B cell (primary cell): ENCODE results near the gene CZIB. TPM values are rescaled to one million over a fixed set of nuclear protein-coding genes. Genes with fewer than 3 reads are reported as not detected.

Experiments used
- ATAC-seq: fragments of 200-7000 bp; cut with Tn5 transposase; one replicate; pipeline ENCODE4 v1.10.0; 2021; ENCODE audit warnings: low read depth, mild to moderate bottlenecking, moderate number of reproducible peaks, moderate library complexity
- CTCF ChIA-PET: fragments of 350-600 bp; sonication (Branson Sonifier 250); formaldehyde crosslinking; loops from one replicate; lab custom pipeline; 2021; ENCODE audit warnings: antibody characterized with exemption, inconsistent platforms; lab: Charles Lee
- POLR2A ChIA-PET: fragments of 350-600 bp; sonication (Branson Sonifier 250); formaldehyde crosslinking; loops from one replicate; lab custom pipeline; 2021; ENCODE audit warnings: antibody characterized with exemption; lab: Charles Lee
- DNase-seq: peaks from one replicate; pipeline ENCODE4 v3.0.0; 2013
- H2AFZ ChIP-seq: 2 replicates; pipeline ENCODE4 v1.6.1; 2012; ENCODE audit warnings: mild to moderate bottlenecking, low read depth, low read length; ENCODE audit not compliant: insufficient read depth, poor library complexity, severe bottlenecking
- H3K27ac ChIP-seq, 2 donors: 1 replicate in 1 of 2; 2 replicates in 1 of 2; pipeline ENCODE4 v1.5.1; 2012 to 2013; ENCODE audit warnings: low read length in 2 of 2, mild to moderate bottlenecking in 2 of 2, moderate library complexity in 1 of 2
- H3K27me3 ChIP-seq, 4 experiments: fragments of 200-600 bp in 1 of 4; sonication (generic) in 1 of 4; replicated peaks in 1 of 4; 1 replicate in 2 of 4; 2 replicates in 2 of 4; pipeline versions ENCODE4 v1.6.1 to v1.7.0; 2013 to 2016; ENCODE audit warnings: low read length in 3 of 4, mild to moderate bottlenecking in 2 of 4, mixed read lengths in 1 of 4, moderate library complexity in 1 of 4; ENCODE audit not compliant: insufficient read depth in 4 of 4, control insufficient read depth in 3 of 4; ENCODE audit errors: control extremely low read depth in 1 of 4
- H3K36me3 ChIP-seq, 2 experiments: replicated peaks in 1 of 2; 1 replicate in 1 of 2; 2 replicates in 1 of 2; pipeline versions ENCODE4 v1.6.1 to v1.7.1; 2013; ENCODE audit warnings: low read length in 1 of 2; ENCODE audit not compliant: insufficient read depth in 2 of 2, control insufficient read depth in 1 of 2; ENCODE audit errors: control extremely low read depth in 1 of 2, extremely low read depth in 1 of 2
- H3K4me1 ChIP-seq, 2 donors: fragments of 200-600 bp in 1 of 2; sonication (generic) in 1 of 2; 1 replicate in 1 of 2; 2 replicates in 1 of 2; pipeline versions ENCODE4 v1.5.1 to v1.6.1; 2013 to 2017; ENCODE audit warnings: low read length in 2 of 2; ENCODE audit not compliant: control insufficient read depth in 2 of 2, insufficient read depth in 2 of 2
- H3K4me2 ChIP-seq: replicated peaks from 2 replicates; pipeline ENCODE3; 2012; ENCODE audit warnings: mild to moderate bottlenecking, low read depth, low read length; ENCODE audit not compliant: poor library complexity, severe bottlenecking
- H3K4me3 ChIP-seq, 5 experiments: fragments of 200-600 bp in 1 of 5; sonication (generic) in 1 of 5; 1 replicate in 3 of 5; 2 replicates in 2 of 5; pipeline versions ENCODE4 v1.5.1 to v1.7.0; 2011 to 2016; ENCODE audit warnings: low read length in 4 of 5, mild to moderate bottlenecking in 4 of 5, low read depth in 2 of 5, control low read depth in 1 of 5, moderate library complexity in 1 of 5; ENCODE audit not compliant: insufficient read depth in 1 of 5; ENCODE audit errors: control extremely low read depth in 1 of 5, extremely low read depth in 1 of 5
- H3K79me2 ChIP-seq: fragments of 200-600 bp; sonication (generic); one replicate; pipeline ENCODE4 v1.6.0; 2016; ENCODE audit warnings: low read length; ENCODE audit not compliant: control insufficient read depth, insufficient read depth
- H3K9ac ChIP-seq: fragments of 200-600 bp; sonication (generic); 2 replicates; pipeline ENCODE4 v1.6.1; 2017; ENCODE audit warnings: mild to moderate bottlenecking, low read length, moderate library complexity
- H3K9me3 ChIP-seq, 3 donors: one replicate each; pipeline versions ENCODE4 v1.6.1 to v1.7.1; 2013; ENCODE audit warnings: low read length in 2 of 3; ENCODE audit not compliant: control insufficient read depth in 2 of 3, insufficient read depth in 1 of 3; ENCODE audit errors: control extremely low read depth in 1 of 3
- H4K20me1 ChIP-seq: 2 replicates; pipeline ENCODE4 v1.6.0; 2012; ENCODE audit warnings: mild to moderate bottlenecking, low read length; ENCODE audit not compliant: insufficient read depth, control insufficient read depth, poor library complexity, severe bottlenecking
- H3K27ac Mint-ChIP-seq: one replicate; pipeline ENCODE4 v1.8.0; 2021; ENCODE audit warnings: mixed read lengths
- H3K27me3 Mint-ChIP-seq: one replicate; pipeline ENCODE4 v1.8.0; 2021; ENCODE audit warnings: mixed read lengths
- H3K4me1 Mint-ChIP-seq: one replicate; pipeline ENCODE4 v1.8.0; 2021; ENCODE audit warnings: mixed read lengths
- H3K4me3 Mint-ChIP-seq: one replicate; pipeline ENCODE4 v1.8.0; 2021; ENCODE audit warnings: mixed read lengths
- H3K9me3 Mint-ChIP-seq: one replicate; pipeline ENCODE4 v1.8.0; 2022; ENCODE audit warnings: mixed read lengths; ENCODE audit not compliant: insufficient read depth
- EZH2 ChIP-seq: IDR thresholded peaks from 2 replicates; pipeline ENCODE4 v1.6.1; 2012; ENCODE audit warnings: borderline replicate concordance, low read depth, mild to moderate bottlenecking, moderate library complexity, low read length; ENCODE audit not compliant: insufficient read depth, poor library complexity, severe bottlenecking
- WGBS: methylation state at CpG from one replicate; pipeline ENCODE4 v1.1.5; 2013; ENCODE audit warnings: missing lambda C conversion rate; ENCODE audit not compliant: insufficient coverage; 5-methylcytosine and 5-hydroxymethylcytosine counted together
- intact Hi-C: fragments of 100-400 bp; cut with micrococcal nuclease; formaldehyde crosslinking; loops from one replicate; pipeline ENCODE4 v1.10.0; 2022
- polyA plus RNA-seq: library from polyadenylated mRNA; depleted of rRNA; stranded (reverse); fragments of >200 nt; gene quantifications from 2 replicates; pipeline ENCODE4 v1.2.3, GENCODE V29; 2012
- total RNA-seq, 2 donors: library from RNA; stranded (reverse); fragments of 120-200 nt in 1 of 2; gene quantifications; 1 replicate in 1 of 2; 2 replicates in 1 of 2; pipeline versions ENCODE4 v1.2.3 to v1.2.4, GENCODE V29; 2013 to 2022
- TF ChIP-seq, protein P1 (sequence below): fragments of 200-600 bp; IDR thresholded peaks from one replicate; pipeline ENCODE4 v1.8.0; 2022; ENCODE audit warnings: antibody characterized with exemption, mild to moderate bottlenecking

Gene CZIB
- total and polyA plus RNA-seq, 2 donors (not counting 1 experiment from before 2014, with no cell fraction given), result 47.9 to 62.0 TPM

GRCh38 chr1:53255031-53255430, 34.6 kb upstream of the CZIB start:
- no peak overlapping the region for H3K4me3 Mint-ChIP-seq
- Histone ChIP-seq H3K4me1 (peaks cover 3 to 7% of the 10 kb centered on the region in 2 donors), H3K9ac (no peak overlapping the region), H3K27me3 (no peaks in the 10 kb centered on the region), H3K4me3 (no peak overlapping the region), H3K36me3 (peaks cover 3% of the 10 kb centered on the region in 2 experiments), H3K27ac (no peak overlapping the region), H3K79me2 (no peaks in the 10 kb centered on the region), H2AFZ (no peak overlapping the region), H4K20me1 (no peaks in the 10 kb centered on the region), H3K4me2 (no peak overlapping the region), H3K9me3 (no peaks in the 10 kb centered on the region)
- ChIA-PET POLR2A (no interaction called here), CTCF (no interaction called here)
- no peak for DNase-seq
- intact Hi-C loops, result no loop called here
- H3K27ac Mint-ChIP-seq, result no peak overlapping the region
- TF ChIP-seq, protein P1, sequence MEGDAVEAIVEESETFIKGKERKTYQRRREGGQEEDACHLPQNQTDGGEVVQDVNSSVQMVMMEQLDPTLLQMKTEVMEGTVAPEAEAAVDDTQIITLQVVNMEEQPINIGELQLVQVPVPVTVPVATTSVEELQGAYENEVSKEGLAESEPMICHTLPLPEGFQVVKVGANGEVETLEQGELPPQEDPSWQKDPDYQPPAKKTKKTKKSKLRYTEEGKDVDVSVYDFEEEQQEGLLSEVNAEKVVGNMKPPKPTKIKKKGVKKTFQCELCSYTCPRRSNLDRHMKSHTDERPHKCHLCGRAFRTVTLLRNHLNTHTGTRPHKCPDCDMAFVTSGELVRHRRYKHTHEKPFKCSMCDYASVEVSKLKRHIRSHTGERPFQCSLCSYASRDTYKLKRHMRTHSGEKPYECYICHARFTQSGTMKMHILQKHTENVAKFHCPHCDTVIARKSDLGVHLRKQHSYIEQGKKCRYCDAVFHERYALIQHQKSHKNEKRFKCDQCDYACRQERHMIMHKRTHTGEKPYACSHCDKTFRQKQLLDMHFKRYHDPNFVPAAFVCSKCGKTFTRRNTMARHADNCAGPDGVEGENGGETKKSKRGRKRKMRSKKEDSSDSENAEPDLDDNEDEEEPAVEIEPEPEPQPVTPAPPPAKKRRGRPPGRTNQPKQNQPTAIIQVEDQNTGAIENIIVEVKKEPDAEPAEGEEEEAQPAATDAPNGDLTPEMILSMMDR, result no peak
- TF ChIP-seq EZH2, result no peak
- H3K9me3 Mint-ChIP-seq, result no peaks in the 10 kb centered on the region
- no peak for ATAC-seq
- H3K27me3 Mint-ChIP-seq, result no peaks in the 10 kb centered on the region
- peaks cover 4% of the 10 kb centered on the region for H3K4me1 Mint-ChIP-seq
- WGBS, result 95% methylated on average over 4 of the region's 4 CpGs

DNA sequence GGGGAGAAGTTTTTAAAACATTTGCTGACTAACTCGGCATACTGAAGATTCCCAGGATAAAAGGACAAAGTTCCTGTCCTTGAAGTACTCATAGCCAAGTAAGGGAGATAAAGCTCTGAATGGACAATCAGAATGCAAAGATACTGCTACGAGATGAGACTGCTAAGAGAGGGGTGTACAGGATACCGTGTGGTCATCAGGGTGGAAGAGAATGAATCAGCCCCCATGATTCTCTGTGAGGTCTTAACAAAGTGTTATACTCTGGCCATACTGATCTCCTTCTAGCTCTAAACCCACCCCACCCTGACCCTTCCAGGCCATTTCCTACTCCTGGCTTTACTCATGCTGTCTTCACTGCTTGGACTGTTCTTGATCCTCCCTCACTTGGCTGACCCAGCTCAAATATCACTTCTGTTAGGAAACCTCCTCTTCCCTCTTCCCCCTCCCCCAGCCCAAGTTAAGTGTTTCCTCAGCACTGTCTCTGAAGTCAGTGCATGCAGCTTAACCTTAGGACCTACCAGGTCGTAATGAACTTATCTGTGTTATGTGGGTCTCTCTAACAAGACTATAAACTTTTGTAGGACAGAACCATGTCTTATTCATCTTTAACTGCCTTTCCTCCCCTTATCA, 33.7 kb upstream of the CZIB start:
- Mint-ChIP-seq H3K9me3 (no peaks in the 10 kb centered on the region), H3K27ac (no peak overlapping the region), H3K4me1 (no peaks in the 10 kb centered on the region), H3K4me3 (no peak overlapping the region), H3K27me3 (no peaks in the 10 kb centered on the region)
- H3K36me3 ChIP-seq, result peaks cover 3% of the 10 kb centered on the region in 2 experiments
- H3K9me3 ChIP-seq, result no peaks in the 10 kb centered on the region
- H2AFZ ChIP-seq, result no peak overlapping the region
- ChIA-PET POLR2A (no interaction called here), CTCF (interaction anchor here (1.1 kb wide), 1 partner anchor 24 kb away, joined by 5 read pairs; no protein-coding TSS in a partner anchor)
- H3K27ac ChIP-seq, result no peak overlapping the region
- H3K4me3 ChIP-seq, result no peak overlapping the region
- H3K4me1 ChIP-seq, result no peaks in the 10 kb centered on the region
- ATAC-seq (no peak), DNase-seq (no peak)
- no peaks in the 10 kb centered on the region for H3K79me2 ChIP-seq
- no peaks in the 10 kb centered on the region for H3K27me3 ChIP-seq
- no peak for TF ChIP-seq EZH2
- TF ChIP-seq, protein P1, result no peak
- no peak overlapping the region for H3K4me2 ChIP-seq
- no peak overlapping the region for H3K9ac ChIP-seq
- 100% methylated on average over 2 of the region's 4 CpGs for WGBS
- intact Hi-C loops, result no loop called here
- no peaks in the 10 kb centered on the region for H4K20me1 ChIP-seq
